Dendritic cell treated with granulocyte-macrophage colony-stimulating factor and Interleukin-4, amounts not matched to agents 40 ng/mL and 50 ng/mL, for 4 days (primary cell): Measurements from ENCODE around the gene GYS2.
"Not testable (repeated sequence)": the region's sequence is repeated elsewhere in the genome, so short reads cannot be mapped to it uniquely, and the experiment has no call there.

Experiments
- H3K27ac Mint-ChIP-seq: one replicate; pipeline ENCODE4 v1.8.0; 2022; ENCODE audit warnings: mild to moderate bottlenecking, mixed read lengths
- H3K27me3 Mint-ChIP-seq: one replicate; pipeline ENCODE4 v1.8.0; 2022; ENCODE audit warnings: mild to moderate bottlenecking, mixed read lengths
- H3K36me3 Mint-ChIP-seq: one replicate; pipeline ENCODE4 v1.8.0; 2022; ENCODE audit warnings: low read depth, mixed read lengths
- H3K4me1 Mint-ChIP-seq: one replicate; pipeline ENCODE4 v1.8.0; 2022; ENCODE audit warnings: low read depth, mixed read lengths
- H3K4me3 Mint-ChIP-seq: one replicate; pipeline ENCODE4 v1.8.0; 2022; ENCODE audit warnings: mild to moderate bottlenecking, moderate library complexity, mixed read lengths
- H3K9me3 Mint-ChIP-seq: one replicate; pipeline ENCODE4 v1.8.0; 2022; ENCODE audit warnings: mixed read lengths
- intact Hi-C: fragments of 100-400 bp; cut with micrococcal nuclease; formaldehyde crosslinking; loops from one replicate; pipeline ENCODE4 v1.15.0; 2022

Gene GYS2

GRCh38 chr12:21604245-21605101 lies at the start of gene GYS2:
GYS2 (minus strand) TSS chr12:21604847; CDS start chr12:21604592, 255 bp downstream.
- H3K4me1 Mint-ChIP-seq, result no peaks in the 10 kb centered on the region
- H3K27me3 Mint-ChIP-seq, result no peaks in the 10 kb centered on the region
- no peaks in the 10 kb centered on the region for H3K36me3 Mint-ChIP-seq
- intact Hi-C loops, result no loop called here
- no peak within 1 kb of the TSS for H3K27ac Mint-ChIP-seq
- H3K4me3 Mint-ChIP-seq, result no peak within 1 kb of the TSS
- H3K9me3 Mint-ChIP-seq, result no peaks in the 10 kb centered on the region

GRCh38 chr12:21651821-21652220 lies 47.2 kb upstream of the GYS2 start:
- H3K4me3 Mint-ChIP-seq, result no peak overlapping the region
- peaks cover 14% of the 10 kb centered on the region for H3K4me1 Mint-ChIP-seq
- intact Hi-C loops, result no loop called here
- no peak overlapping the region for H3K27ac Mint-ChIP-seq
- H3K27me3 Mint-ChIP-seq, result no peaks in the 10 kb centered on the region
- H3K36me3 Mint-ChIP-seq, result peaks cover 67% of the 10 kb centered on the region
- no peaks in the 10 kb centered on the region for H3K9me3 Mint-ChIP-seq

- Mint-ChIP-seq H3K27me3 (no peaks in the 10 kb centered on the region), H3K4me3 (no peak overlapping the region), H3K27ac (no peak overlapping the region), H3K36me3 (peaks cover 74% of the 10 kb centered on the region), H3K4me1 (peaks cover 6% of the 10 kb centered on the region), H3K9me3 (no peaks in the 10 kb centered on the region)
- intact Hi-C loops, result no loop called here
These were observed 46.4 kb upstream of the GYS2 start for GRCh38 chr12:21650997-21651396.

- no peaks in the 10 kb centered on the region for H3K9me3 Mint-ChIP-seq
- H3K4me1 Mint-ChIP-seq, result no peaks in the 10 kb centered on the region
- intact Hi-C loops, result no loop called here
- no peak overlapping the region for H3K27ac Mint-ChIP-seq
- no peak overlapping the region for H3K4me3 Mint-ChIP-seq
- H3K27me3 Mint-ChIP-seq, result no peaks in the 10 kb centered on the region
- H3K36me3 Mint-ChIP-seq, result peaks cover 87% of the 10 kb centered on the region
These were observed 44.4 kb upstream of the GYS2 start for GRCh38 chr12:21649034-21649433.

GRCh38 chr12:21648378-21648777 lies 43.7 kb upstream of the GYS2 start:
- Mint-ChIP-seq H3K27ac (no peak overlapping the region), H3K36me3 (peaks cover 87% of the 10 kb centered on the region), H3K9me3 (no peaks in the 10 kb centered on the region), H3K4me1 (no peaks in the 10 kb centered on the region), H3K27me3 (no peaks in the 10 kb centered on the region), H3K4me3 (no peak overlapping the region)
- intact Hi-C loops, result no loop called here

DNA sequence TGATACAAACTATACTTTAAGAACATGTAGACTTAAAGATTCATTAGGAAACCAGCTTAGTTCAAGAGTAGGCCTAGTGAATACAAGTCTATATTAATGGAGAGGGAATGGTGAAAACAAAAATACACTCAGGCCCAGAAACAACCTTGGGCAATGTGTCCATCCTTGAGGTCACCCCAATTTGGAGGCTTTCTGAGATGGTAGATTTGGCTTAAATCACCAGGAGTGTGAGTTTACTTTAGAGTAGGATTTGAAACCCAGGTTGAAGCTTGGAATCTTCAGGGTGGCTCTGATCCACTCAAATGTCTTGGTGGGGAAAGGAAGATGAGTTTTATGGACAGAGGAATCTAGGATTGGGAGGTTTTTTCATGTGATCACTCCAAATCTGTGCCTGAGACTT lies 42.5 kb upstream of the GYS2 start:
- Mint-ChIP-seq H3K27ac (no peak overlapping the region), H3K36me3 (peaks cover 88% of the 10 kb centered on the region), H3K4me1 (no peaks in the 10 kb centered on the region), H3K4me3 (no peak overlapping the region), H3K27me3 (no peaks in the 10 kb centered on the region), H3K9me3 (no peaks in the 10 kb centered on the region)
- intact Hi-C loops, result no loop called here

DNA sequence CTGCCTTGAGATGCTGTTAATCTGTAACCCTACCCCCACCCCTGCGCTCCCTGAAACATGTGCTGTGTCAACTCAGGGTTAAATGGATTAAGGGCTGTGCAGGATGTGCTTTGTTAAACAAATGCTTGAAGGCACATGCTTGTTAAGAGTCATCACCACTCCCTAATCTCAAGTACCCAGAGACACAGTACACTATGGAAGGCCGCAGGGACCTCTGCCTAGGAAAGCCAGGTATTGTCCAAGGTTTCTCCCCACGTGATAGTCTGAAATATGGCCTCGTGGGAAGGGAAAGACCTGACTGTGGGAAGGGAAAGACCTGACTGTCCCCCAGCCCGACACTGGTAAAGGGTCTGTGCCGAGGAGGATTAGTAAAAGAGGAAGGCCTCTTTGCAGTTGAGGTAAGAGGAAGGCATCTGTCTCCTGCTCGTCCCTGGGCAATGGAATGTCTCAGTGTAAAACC lies 40.4 kb upstream of the GYS2 start:
- intact Hi-C loops, H3K4me3 Mint-ChIP-seq, H3K9me3 Mint-ChIP-seq, H3K27me3 Mint-ChIP-seq, H3K4me1 Mint-ChIP-seq: not testable (repeated sequence)
- Mint-ChIP-seq H3K27ac (peak overlapping the region; percentile 25), H3K36me3 (peaks cover 90% of the 10 kb centered on the region)

- Mint-ChIP-seq H3K27ac (no peak overlapping the region), H3K4me1 (no peaks in the 10 kb centered on the region), H3K9me3 (no peaks in the 10 kb centered on the region), H3K36me3 (peaks cover 84% of the 10 kb centered on the region), H3K27me3 (no peaks in the 10 kb centered on the region), H3K4me3 (no peak overlapping the region)
- intact Hi-C loops, result no loop called here
These were observed 39.9 kb upstream of the GYS2 start for GRCh38 chr12:21644516-21644915.

DNA sequence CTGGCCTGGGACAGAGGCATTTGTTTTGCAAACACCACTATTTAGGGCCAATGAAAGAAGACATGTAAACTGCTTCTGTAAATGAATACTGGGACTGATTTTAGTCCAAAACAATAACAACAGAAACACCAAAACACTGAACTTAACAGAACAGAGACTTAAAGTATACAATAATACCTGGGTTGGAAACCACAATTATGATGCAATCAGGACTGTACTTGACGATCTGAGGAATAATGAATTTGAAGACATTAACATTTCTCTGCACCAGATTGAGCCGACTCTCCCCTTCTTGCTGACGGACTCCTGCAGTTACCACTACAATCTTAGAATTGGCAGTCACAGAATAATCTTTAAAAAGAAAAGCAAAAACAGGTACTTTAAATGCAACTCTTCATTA lies 39.1 kb upstream of the GYS2 start:
- Mint-ChIP-seq H3K27me3 (no peaks in the 10 kb centered on the region), H3K9me3 (no peaks in the 10 kb centered on the region), H3K36me3 (peaks cover 76% of the 10 kb centered on the region), H3K4me1 (no peaks in the 10 kb centered on the region), H3K4me3 (no peak overlapping the region), H3K27ac (no peak overlapping the region)
- intact Hi-C loops, result no loop called here

DNA sequence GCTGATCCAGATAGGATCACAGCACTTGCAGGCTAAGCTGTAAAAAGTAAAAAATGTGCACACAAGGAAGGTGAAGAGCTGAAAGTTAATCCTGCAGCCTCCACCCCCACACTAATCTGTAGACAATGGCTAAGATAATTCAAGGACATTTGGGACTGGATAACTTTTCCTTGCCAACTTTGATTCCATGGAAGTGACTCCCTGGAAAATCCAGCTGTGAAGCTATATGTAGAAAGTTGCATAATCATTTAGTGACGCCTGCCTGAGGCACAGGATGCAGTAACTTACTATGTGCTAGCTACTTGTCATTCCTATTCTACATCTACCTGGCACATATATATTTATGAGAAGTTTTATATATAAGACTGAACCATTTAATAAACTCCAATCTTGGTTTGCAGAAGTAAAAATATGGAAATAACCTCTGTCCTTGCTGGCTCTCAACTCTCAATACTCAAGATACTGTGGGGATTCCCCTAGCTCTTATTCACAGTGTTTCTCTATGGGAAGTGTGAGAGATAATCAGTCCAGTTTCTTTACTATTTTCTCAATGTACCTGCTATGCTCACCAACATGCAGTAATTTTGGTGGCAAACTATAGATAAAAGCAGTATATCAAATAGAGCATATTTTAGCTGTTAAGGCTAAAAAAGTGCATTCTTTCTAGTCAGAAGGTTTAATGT lies 38.2 kb upstream of the GYS2 start:
- Mint-ChIP-seq H3K4me1 (no peaks in the 10 kb centered on the region), H3K9me3 (no peaks in the 10 kb centered on the region)

GRCh38 chr12:21638054-21638891 lies 33.6 kb upstream of the GYS2 start:
- no peaks in the 10 kb centered on the region for H3K27me3 Mint-ChIP-seq
- H3K36me3 Mint-ChIP-seq, result peaks cover 55% of the 10 kb centered on the region
- no peak overlapping the region for H3K27ac Mint-ChIP-seq
- intact Hi-C loops, result no loop called here
- H3K9me3 Mint-ChIP-seq, result no peaks in the 10 kb centered on the region
- no peak overlapping the region for H3K4me3 Mint-ChIP-seq
- no peaks in the 10 kb centered on the region for H3K4me1 Mint-ChIP-seq

More for the DNA sequence above, 38.2 kb upstream of the GYS2 start:
- H3K4me3 Mint-ChIP-seq, result no peak overlapping the region
- intact Hi-C loops, result no loop called here
- H3K36me3 Mint-ChIP-seq, result peaks cover 77% of the 10 kb centered on the region
- H3K27me3 Mint-ChIP-seq, result no peaks in the 10 kb centered on the region
- no peak overlapping the region for H3K27ac Mint-ChIP-seq

GRCh38 chr12:21634245-21634644 lies 29.6 kb upstream of the GYS2 start:
- H3K27me3 Mint-ChIP-seq, result no peaks in the 10 kb centered on the region
- intact Hi-C loops, result no loop called here
- peaks cover 25% of the 10 kb centered on the region for H3K36me3 Mint-ChIP-seq
- H3K27ac Mint-ChIP-seq, result no peak overlapping the region
- no peaks in the 10 kb centered on the region for H3K4me1 Mint-ChIP-seq
- peaks cover 10% of the 10 kb centered on the region for H3K9me3 Mint-ChIP-seq
- H3K4me3 Mint-ChIP-seq, result no peak overlapping the region

GRCh38 chr12:21631367-21631766 lies 26.7 kb upstream of the GYS2 start:
- H3K36me3 Mint-ChIP-seq, result peaks cover 19% of the 10 kb centered on the region
- H3K27me3 Mint-ChIP-seq, result no peaks in the 10 kb centered on the region
- no peak overlapping the region for H3K4me3 Mint-ChIP-seq
- no peaks in the 10 kb centered on the region for H3K4me1 Mint-ChIP-seq
- no peak overlapping the region for H3K27ac Mint-ChIP-seq
- H3K9me3 Mint-ChIP-seq, result peaks cover 10% of the 10 kb centered on the region
- intact Hi-C loops, result no loop called here

GRCh38 chr12:21627924-21628323 lies 23.3 kb upstream of the GYS2 start:
- no peak overlapping the region for H3K27ac Mint-ChIP-seq
- H3K27me3 Mint-ChIP-seq, result no peaks in the 10 kb centered on the region
- no peaks in the 10 kb centered on the region for H3K36me3 Mint-ChIP-seq
- no peaks in the 10 kb centered on the region for H3K4me1 Mint-ChIP-seq
- H3K4me3 Mint-ChIP-seq, result no peak overlapping the region
- H3K9me3 Mint-ChIP-seq, result peaks cover 10% of the 10 kb centered on the region
- intact Hi-C loops, result no loop called here
